Liver (tissue), 9 donors: Measurements from ENCODE around the gene THSD4. TPM values are rescaled to one million over a fixed set of nuclear protein-coding genes. Genes with fewer than 3 reads are reported as not detected.

Experiments used
- DNase-seq: peaks from one replicate; pipeline ENCODE4 v3.0.0-alpha.2; 2017; ENCODE audit warnings: low spot score
- H3K27ac ChIP-seq, 2 donors: one replicate each; pipeline ENCODE4 v1.7.0; 2013; ENCODE audit warnings: inconsistent platforms in 2 of 2, low read length in 2 of 2, control low read depth in 1 of 2, low read depth in 1 of 2, mild to moderate bottlenecking in 1 of 2
- H3K27me3 ChIP-seq, 4 donors: one replicate each; pipeline versions ENCODE4 v1.6.1 to v1.7.0; 2013; ENCODE audit warnings: low read length in 3 of 4, inconsistent platforms in 1 of 4, mild to moderate bottlenecking in 1 of 4, moderate library complexity in 1 of 4; ENCODE audit not compliant: control insufficient read depth in 4 of 4, insufficient read depth in 4 of 4
- H3K36me3 ChIP-seq, 4 donors: one replicate each; pipeline versions ENCODE4 v1.6.1 to v1.7.0; 2013; ENCODE audit warnings: low read length in 3 of 4, mild to moderate bottlenecking in 3 of 4, low read depth in 1 of 4, moderate library complexity in 1 of 4; ENCODE audit not compliant: control insufficient read depth in 4 of 4, insufficient read depth in 3 of 4
- H3K4me1 ChIP-seq, 4 donors: one replicate each; pipeline versions ENCODE4 v1.6.1 to v1.7.0; 2013; ENCODE audit warnings: low read length in 3 of 4, mild to moderate bottlenecking in 3 of 4, moderate library complexity in 1 of 4; ENCODE audit not compliant: control insufficient read depth in 4 of 4, insufficient read depth in 4 of 4
- H3K4me3 ChIP-seq, 3 donors: one replicate each; pipeline versions ENCODE4 v1.6.1 to v1.7.0; 2013; ENCODE audit warnings: low read length in 3 of 3, control low read depth in 1 of 3, low read depth in 1 of 3, mild to moderate bottlenecking in 1 of 3
- H3K9ac ChIP-seq, 2 donors: one replicate each; pipeline ENCODE4 v1.7.0; 2013; ENCODE audit warnings: low read length in 2 of 2, mild to moderate bottlenecking in 2 of 2, moderate library complexity in 2 of 2, control low read depth in 1 of 2, low read depth in 1 of 2
- H3K9me3 ChIP-seq, 4 donors: one replicate each; pipeline versions ENCODE4 v1.6.1 to v1.7.0; 2013; ENCODE audit warnings: low read length in 3 of 4; ENCODE audit not compliant: control insufficient read depth in 4 of 4
- EGR1 ChIP-seq, 2 donors: IDR thresholded peaks; 2 replicates each; pipeline ENCODE4 v1.6.1; 2016 to 2018; ENCODE audit warnings: antibody characterized with exemption in 2 of 2, low read depth in 2 of 2
- FOXA1 ChIP-seq: IDR thresholded peaks from 2 replicates; pipeline ENCODE4 v1.6.1; 2016; ENCODE audit warnings: antibody characterized with exemption
- FOXA2 ChIP-seq: IDR thresholded peaks from 2 replicates; pipeline ENCODE4 v1.6.1; 2016; ENCODE audit warnings: antibody characterized with exemption
- HNF4A ChIP-seq, 2 donors: conservative IDR thresholded peaks; 2 replicates each; pipeline ENCODE4 v1.6.1; 2016; ENCODE audit warnings: antibody characterized with exemption in 2 of 2, mild to moderate bottlenecking in 2 of 2
- HNF4G ChIP-seq: IDR thresholded peaks from 2 replicates; pipeline ENCODE4 v1.6.1; 2016; ENCODE audit warnings: antibody characterized with exemption
- JUND ChIP-seq, 2 donors: IDR thresholded peaks; 2 replicates each; pipeline ENCODE4 v1.6.1; 2016; ENCODE audit warnings: antibody characterized with exemption in 2 of 2
- NR2F2 ChIP-seq: IDR thresholded peaks from 2 replicates; pipeline ENCODE4 v1.6.1; 2016; ENCODE audit warnings: antibody characterized with exemption
- RAD21 ChIP-seq, 2 donors: IDR thresholded peaks; 2 replicates each; pipeline ENCODE4 v1.6.1; 2016; ENCODE audit warnings: antibody characterized with exemption in 2 of 2, mild to moderate bottlenecking in 2 of 2
- RXRA ChIP-seq, 2 donors: IDR thresholded peaks; 2 replicates each; pipeline ENCODE4 v1.6.1; 2017 to 2018; ENCODE audit warnings: antibody characterized with exemption in 2 of 2, mild to moderate bottlenecking in 1 of 2
- SP1 ChIP-seq: IDR thresholded peaks from 2 replicates; pipeline ENCODE4 v1.6.1; 2018; ENCODE audit warnings: antibody characterized with exemption, mild to moderate bottlenecking
- TAF1 ChIP-seq: conservative IDR thresholded peaks from 2 replicates; pipeline ENCODE4 v1.6.1; 2016; ENCODE audit warnings: antibody characterized with exemption, mild to moderate bottlenecking
- YY1 ChIP-seq: IDR thresholded peaks from 2 replicates; pipeline ENCODE4 v1.6.1; 2016; ENCODE audit warnings: antibody characterized with exemption, mild to moderate bottlenecking
- WGBS: extraction: QIAGEN DNeasy Blood & Tissue Kit; methylation state at CpG from one replicate; pipeline ENCODE4 v1.1.7; 2013; 5-methylcytosine and 5-hydroxymethylcytosine counted together
- polyA plus RNA-seq, 2 donors: library from polyadenylated mRNA; stranded (reverse) in 1 of 2; unstranded in 1 of 2; fragments of 200-250 nt in 1 of 2; fragments of >200 nt in 1 of 2; fragmentation: Nextera tagmentation in 1 of 2; extraction: Ambion mirVana in 1 of 2; gene quantifications; one replicate each; pipeline versions ENCODE4 v1.2.1 to v1.2.3, GENCODE V29; 2013 to 2015
- total RNA-seq, 2 donors: library from RNA; depleted of rRNA; stranded (reverse); fragments of >200 nt; gene quantifications; one replicate each; pipeline ENCODE4 v1.2.3, GENCODE V29; 2014
- TF ChIP-seq, protein P1 (sequence below): fragments of 150-350 bp; IDR thresholded peaks from 2 replicates; pipeline ENCODE4 v1.5.1; 2017; ENCODE audit warnings: improper control_type of control experiment, low read depth, low read length; ENCODE audit not compliant: missing input control
- TF ChIP-seq, protein P2 (sequence below): IDR thresholded peaks from 2 replicates; pipeline ENCODE4 v1.6.1; 2016; ENCODE audit warnings: antibody characterized with exemption
- TF ChIP-seq, protein P3 (sequence below): IDR thresholded peaks from 2 replicates; pipeline ENCODE4 v1.6.1; 2016; ENCODE audit warnings: antibody characterized with exemption, mild to moderate bottlenecking
- TF ChIP-seq, protein P4 (sequence below): IDR thresholded peaks from 2 replicates; pipeline ENCODE4 v1.6.1; 2016; ENCODE audit warnings: antibody characterized with exemption
- donor health status: healthy.
- donor health status: healthy.
- donor health status: healthy.
- donor health status: healthy.
- donor health status: healthy.

THSD4 gene
- total and polyA plus RNA-seq, 4 donors, result 0.23 to 11.5 (median 1.9) TPM

DNA sequence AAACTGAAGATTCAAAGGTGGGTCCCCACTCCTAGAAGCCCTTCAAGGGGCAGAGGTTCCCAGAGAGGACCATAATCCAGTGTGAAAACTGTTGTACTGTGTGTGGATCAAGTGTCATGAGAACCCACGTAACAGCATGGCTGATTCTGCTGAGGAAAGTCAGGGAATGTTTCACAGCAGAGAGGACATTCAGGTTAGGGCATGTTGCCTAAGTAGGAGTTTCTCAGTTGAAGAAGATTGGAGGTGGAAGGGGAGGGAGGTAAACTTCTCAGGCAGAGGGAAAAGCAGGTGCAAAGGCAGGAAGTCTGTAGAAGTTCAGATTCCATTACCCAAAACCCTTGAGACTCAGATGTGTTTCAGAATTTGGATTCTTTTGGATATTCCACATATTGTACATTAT, 448.9 kb downstream of the THSD4 start:
- Histone ChIP-seq H3K4me3 (no peak overlapping the region), H3K27ac (no peak overlapping the region), H3K4me1 (peaks cover 0 to 3% (median 0%) of the 10 kb centered on the region in 4 donors), H3K9me3 (no peaks in the 10 kb centered on the region), H3K27me3 (no peaks in the 10 kb centered on the region), H3K9ac (no peak overlapping the region), H3K36me3 (no peaks in the 10 kb centered on the region)
- 40% methylated on average over 1 of the region's 1 CpG for WGBS
- TF ChIP-seq RAD21 (IDR thresholded peaks at IDR 0.05), result no peak
- no peak for TF ChIP-seq TAF1
- DNase-seq, result no peak

DNA sequence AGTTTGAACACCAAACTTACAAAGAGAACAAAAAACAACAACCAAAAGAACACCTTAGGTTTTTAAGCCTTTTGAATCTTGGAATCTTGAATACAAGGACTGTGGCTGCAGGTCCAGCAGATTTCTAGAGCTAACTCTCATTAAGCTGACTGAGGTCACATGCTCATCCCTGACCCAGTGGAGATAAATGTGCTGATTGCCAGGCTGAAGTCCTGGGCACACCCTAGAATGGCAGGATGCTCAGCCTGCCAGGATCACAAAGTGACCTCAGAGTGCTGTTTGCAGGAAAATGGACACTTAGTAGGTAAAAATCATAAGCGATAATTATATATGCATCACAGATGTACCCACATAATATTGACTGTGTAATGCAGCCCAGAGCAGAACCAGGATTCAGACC, 449.7 kb downstream of the THSD4 start:
- no peaks in the 10 kb centered on the region for H3K9me3 ChIP-seq
- H3K4me3 ChIP-seq, result no peak overlapping the region
- peaks cover 0 to 3% (median 0%) of the 10 kb centered on the region in 4 donors for H3K4me1 ChIP-seq
- no peaks in the 10 kb centered on the region for H3K36me3 ChIP-seq
- H3K9ac ChIP-seq, result no peak overlapping the region
- no peaks in the 10 kb centered on the region for H3K27me3 ChIP-seq
- H3K27ac ChIP-seq, result no peak overlapping the region
- DNase-seq, result no peak
- 98% methylated on average over 1 of the region's 1 CpG for WGBS
- TF ChIP-seq, protein P1, sequence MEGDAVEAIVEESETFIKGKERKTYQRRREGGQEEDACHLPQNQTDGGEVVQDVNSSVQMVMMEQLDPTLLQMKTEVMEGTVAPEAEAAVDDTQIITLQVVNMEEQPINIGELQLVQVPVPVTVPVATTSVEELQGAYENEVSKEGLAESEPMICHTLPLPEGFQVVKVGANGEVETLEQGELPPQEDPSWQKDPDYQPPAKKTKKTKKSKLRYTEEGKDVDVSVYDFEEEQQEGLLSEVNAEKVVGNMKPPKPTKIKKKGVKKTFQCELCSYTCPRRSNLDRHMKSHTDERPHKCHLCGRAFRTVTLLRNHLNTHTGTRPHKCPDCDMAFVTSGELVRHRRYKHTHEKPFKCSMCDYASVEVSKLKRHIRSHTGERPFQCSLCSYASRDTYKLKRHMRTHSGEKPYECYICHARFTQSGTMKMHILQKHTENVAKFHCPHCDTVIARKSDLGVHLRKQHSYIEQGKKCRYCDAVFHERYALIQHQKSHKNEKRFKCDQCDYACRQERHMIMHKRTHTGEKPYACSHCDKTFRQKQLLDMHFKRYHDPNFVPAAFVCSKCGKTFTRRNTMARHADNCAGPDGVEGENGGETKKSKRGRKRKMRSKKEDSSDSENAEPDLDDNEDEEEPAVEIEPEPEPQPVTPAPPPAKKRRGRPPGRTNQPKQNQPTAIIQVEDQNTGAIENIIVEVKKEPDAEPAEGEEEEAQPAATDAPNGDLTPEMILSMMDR, result no peak
- no peak for TF ChIP-seq HNF4G
- TF ChIP-seq FOXA2, result no peak
- no peak for TF ChIP-seq RXRA (IDR thresholded peaks at IDR 0.05)
- TF ChIP-seq SP1, result no peak
- no peak for TF ChIP-seq YY1
- TF ChIP-seq FOXA1, result no peak
- no peak for TF ChIP-seq NR2F2
- TF ChIP-seq, protein P2, sequence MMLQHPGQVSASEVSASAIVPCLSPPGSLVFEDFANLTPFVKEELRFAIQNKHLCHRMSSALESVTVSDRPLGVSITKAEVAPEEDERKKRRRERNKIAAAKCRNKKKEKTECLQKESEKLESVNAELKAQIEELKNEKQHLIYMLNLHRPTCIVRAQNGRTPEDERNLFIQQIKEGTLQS, result no peak
- TF ChIP-seq, protein P3, sequence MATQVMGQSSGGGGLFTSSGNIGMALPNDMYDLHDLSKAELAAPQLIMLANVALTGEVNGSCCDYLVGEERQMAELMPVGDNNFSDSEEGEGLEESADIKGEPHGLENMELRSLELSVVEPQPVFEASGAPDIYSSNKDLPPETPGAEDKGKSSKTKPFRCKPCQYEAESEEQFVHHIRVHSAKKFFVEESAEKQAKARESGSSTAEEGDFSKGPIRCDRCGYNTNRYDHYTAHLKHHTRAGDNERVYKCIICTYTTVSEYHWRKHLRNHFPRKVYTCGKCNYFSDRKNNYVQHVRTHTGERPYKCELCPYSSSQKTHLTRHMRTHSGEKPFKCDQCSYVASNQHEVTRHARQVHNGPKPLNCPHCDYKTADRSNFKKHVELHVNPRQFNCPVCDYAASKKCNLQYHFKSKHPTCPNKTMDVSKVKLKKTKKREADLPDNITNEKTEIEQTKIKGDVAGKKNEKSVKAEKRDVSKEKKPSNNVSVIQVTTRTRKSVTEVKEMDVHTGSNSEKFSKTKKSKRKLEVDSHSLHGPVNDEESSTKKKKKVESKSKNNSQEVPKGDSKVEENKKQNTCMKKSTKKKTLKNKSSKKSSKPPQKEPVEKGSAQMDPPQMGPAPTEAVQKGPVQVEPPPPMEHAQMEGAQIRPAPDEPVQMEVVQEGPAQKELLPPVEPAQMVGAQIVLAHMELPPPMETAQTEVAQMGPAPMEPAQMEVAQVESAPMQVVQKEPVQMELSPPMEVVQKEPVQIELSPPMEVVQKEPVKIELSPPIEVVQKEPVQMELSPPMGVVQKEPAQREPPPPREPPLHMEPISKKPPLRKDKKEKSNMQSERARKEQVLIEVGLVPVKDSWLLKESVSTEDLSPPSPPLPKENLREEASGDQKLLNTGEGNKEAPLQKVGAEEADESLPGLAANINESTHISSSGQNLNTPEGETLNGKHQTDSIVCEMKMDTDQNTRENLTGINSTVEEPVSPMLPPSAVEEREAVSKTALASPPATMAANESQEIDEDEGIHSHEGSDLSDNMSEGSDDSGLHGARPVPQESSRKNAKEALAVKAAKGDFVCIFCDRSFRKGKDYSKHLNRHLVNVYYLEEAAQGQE, result no peak
- TF ChIP-seq, protein P4, sequence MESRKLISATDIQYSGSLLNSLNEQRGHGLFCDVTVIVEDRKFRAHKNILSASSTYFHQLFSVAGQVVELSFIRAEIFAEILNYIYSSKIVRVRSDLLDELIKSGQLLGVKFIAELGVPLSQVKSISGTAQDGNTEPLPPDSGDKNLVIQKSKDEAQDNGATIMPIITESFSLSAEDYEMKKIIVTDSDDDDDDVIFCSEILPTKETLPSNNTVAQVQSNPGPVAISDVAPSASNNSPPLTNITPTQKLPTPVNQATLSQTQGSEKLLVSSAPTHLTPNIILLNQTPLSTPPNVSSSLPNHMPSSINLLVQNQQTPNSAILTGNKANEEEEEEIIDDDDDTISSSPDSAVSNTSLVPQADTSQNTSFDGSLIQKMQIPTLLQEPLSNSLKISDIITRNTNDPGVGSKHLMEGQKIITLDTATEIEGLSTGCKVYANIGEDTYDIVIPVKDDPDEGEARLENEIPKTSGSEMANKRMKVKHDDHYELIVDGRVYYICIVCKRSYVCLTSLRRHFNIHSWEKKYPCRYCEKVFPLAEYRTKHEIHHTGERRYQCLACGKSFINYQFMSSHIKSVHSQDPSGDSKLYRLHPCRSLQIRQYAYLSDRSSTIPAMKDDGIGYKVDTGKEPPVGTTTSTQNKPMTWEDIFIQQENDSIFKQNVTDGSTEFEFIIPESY, result no peak
- no peak for TF ChIP-seq HNF4A (conservative IDR thresholded peaks at IDR 0.05)
- no peak for TF ChIP-seq RAD21 (IDR thresholded peaks at IDR 0.05)
- TF ChIP-seq JUND (IDR thresholded peaks at IDR 0.05), result no peak
- no peak for TF ChIP-seq TAF1
- TF ChIP-seq EGR1 (IDR thresholded peaks at IDR 0.05; ENCODE audit: low read depth in 2 of 2), result no peak
